ENCODE data around the gene ARHGEF12. TPM values are rescaled to one million over a fixed set of nuclear protein-coding genes. Genes with fewer than 3 reads are reported as not detected.

ARHGEF12 gene
- total and polyA plus RNA-seq, 10 of the 15 experiments (the other 5 are each of a cell fraction or from before 2014, with no cell fraction given), result 2.7 to 40.8 (median 20.9) TPM

DNA sequence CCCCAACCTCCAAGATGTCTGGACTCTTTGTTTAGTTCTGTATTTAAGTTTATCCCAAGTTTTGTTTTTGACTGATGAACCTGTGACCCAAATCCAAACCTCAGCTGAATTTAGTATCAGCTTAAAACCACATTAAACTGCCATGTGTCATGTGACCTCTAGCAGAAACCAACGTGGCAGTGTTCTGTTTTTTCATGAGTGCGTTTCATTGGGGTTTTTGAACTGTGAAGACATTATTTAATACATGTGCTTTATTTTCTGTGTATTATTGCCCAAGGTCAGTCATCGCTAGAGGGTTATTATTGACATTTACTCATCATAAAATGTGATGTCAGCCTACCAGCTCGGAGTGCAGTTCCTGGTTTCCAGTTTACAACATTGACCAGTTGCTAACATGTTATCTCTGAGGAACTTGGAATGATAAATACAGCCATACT is 9.3 kb upstream of the ARHGEF12 start (continued):
- TF ChIP-seq LARP7 (IDR thresholded peaks at IDR 0.05) (no peak), CEBPB (IDR thresholded peaks at IDR 0.05; ENCODE audit: borderline replicate concordance in 1 of 2, low read depth in 2 of 2, low read length in 2 of 2) (no peak), JUND (IDR thresholded peaks at IDR 0.05; ENCODE audit: low read depth, low read length) (no peak), ASH2L (IDR thresholded peaks at IDR 0.05; ENCODE audit: borderline replicate concordance, low read depth) (no peak), ZNF592 (IDR thresholded peaks at IDR 0.05) (no peak), PBX3 (IDR thresholded peaks at IDR 0.05; ENCODE audit: insufficient replicate concordance, low read depth, low read length) (no peak), GABPA (IDR thresholded peaks at IDR 0.05; ENCODE audit: low read depth) (no peak), FOXM1 (IDR thresholded peaks at IDR 0.05; ENCODE audit: low read depth, low read length) (no peak), STAT3 (IDR thresholded peaks at IDR 0.05; ENCODE audit: low read depth, low read length) (no peak), CEBPZ (IDR thresholded peaks at IDR 0.05; ENCODE audit: low read depth, low read length) (no peak), MXI1 (IDR thresholded peaks at IDR 0.05; ENCODE audit: low read depth, low read length) (0 out of 2 replicates have a peak, but pooled peaks have one; percentile 25), PAX8 (IDR thresholded peaks at IDR 0.05) (no peak), POLR2AphosphoS2 (IDR thresholded peaks at IDR 0.05; ENCODE audit: low read depth, low read length) (no peak), TAF1 (IDR thresholded peaks at IDR 0.05; ENCODE audit: borderline replicate concordance, low read depth, low read length) (no peak)
- TF ChIP-seq, protein P1, sequence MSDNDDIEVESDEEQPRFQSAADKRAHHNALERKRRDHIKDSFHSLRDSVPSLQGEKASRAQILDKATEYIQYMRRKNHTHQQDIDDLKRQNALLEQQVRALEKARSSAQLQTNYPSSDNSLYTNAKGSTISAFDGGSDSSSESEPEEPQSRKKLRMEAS (IDR thresholded peaks at IDR 0.05; ENCODE audit: low read depth, low read length), result no peak
- TF ChIP-seq, protein P2, sequence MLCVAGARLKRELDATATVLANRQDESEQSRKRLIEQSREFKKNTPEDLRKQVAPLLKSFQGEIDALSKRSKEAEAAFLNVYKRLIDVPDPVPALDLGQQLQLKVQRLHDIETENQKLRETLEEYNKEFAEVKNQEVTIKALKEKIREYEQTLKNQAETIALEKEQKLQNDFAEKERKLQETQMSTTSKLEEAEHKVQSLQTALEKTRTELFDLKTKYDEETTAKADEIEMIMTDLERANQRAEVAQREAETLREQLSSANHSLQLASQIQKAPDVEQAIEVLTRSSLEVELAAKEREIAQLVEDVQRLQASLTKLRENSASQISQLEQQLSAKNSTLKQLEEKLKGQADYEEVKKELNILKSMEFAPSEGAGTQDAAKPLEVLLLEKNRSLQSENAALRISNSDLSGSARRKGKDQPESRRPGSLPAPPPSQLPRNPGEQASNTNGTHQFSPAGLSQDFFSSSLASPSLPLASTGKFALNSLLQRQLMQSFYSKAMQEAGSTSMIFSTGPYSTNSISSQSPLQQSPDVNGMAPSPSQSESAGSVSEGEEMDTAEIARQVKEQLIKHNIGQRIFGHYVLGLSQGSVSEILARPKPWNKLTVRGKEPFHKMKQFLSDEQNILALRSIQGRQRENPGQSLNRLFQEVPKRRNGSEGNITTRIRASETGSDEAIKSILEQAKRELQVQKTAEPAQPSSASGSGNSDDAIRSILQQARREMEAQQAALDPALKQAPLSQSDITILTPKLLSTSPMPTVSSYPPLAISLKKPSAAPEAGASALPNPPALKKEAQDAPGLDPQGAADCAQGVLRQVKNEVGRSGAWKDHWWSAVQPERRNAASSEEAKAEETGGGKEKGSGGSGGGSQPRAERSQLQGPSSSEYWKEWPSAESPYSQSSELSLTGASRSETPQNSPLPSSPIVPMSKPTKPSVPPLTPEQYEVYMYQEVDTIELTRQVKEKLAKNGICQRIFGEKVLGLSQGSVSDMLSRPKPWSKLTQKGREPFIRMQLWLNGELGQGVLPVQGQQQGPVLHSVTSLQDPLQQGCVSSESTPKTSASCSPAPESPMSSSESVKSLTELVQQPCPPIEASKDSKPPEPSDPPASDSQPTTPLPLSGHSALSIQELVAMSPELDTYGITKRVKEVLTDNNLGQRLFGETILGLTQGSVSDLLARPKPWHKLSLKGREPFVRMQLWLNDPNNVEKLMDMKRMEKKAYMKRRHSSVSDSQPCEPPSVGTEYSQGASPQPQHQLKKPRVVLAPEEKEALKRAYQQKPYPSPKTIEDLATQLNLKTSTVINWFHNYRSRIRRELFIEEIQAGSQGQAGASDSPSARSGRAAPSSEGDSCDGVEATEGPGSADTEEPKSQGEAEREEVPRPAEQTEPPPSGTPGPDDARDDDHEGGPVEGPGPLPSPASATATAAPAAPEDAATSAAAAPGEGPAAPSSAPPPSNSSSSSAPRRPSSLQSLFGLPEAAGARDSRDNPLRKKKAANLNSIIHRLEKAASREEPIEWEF (IDR thresholded peaks at IDR 0.05; ENCODE audit: insufficient replicate concordance, low read depth, low read length), result no peak
